ENCODE data around the gene UAP1.

The UAP1 gene

GRCh38 chr1:162635418-162635817 is 73.9 kb downstream of the UAP1 start:
- TF ChIP-seq, protein P1, sequence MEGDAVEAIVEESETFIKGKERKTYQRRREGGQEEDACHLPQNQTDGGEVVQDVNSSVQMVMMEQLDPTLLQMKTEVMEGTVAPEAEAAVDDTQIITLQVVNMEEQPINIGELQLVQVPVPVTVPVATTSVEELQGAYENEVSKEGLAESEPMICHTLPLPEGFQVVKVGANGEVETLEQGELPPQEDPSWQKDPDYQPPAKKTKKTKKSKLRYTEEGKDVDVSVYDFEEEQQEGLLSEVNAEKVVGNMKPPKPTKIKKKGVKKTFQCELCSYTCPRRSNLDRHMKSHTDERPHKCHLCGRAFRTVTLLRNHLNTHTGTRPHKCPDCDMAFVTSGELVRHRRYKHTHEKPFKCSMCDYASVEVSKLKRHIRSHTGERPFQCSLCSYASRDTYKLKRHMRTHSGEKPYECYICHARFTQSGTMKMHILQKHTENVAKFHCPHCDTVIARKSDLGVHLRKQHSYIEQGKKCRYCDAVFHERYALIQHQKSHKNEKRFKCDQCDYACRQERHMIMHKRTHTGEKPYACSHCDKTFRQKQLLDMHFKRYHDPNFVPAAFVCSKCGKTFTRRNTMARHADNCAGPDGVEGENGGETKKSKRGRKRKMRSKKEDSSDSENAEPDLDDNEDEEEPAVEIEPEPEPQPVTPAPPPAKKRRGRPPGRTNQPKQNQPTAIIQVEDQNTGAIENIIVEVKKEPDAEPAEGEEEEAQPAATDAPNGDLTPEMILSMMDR (conservative IDR thresholded peaks at IDR 0.05; ENCODE audit: low read length) = no peak
- DNase-seq (ENCODE audit: low read depth) = peak; percentile 19
- H3K4me3 ChIP-seq (ENCODE audit: low read length) = peak overlapping the region; percentile 79

DNA sequence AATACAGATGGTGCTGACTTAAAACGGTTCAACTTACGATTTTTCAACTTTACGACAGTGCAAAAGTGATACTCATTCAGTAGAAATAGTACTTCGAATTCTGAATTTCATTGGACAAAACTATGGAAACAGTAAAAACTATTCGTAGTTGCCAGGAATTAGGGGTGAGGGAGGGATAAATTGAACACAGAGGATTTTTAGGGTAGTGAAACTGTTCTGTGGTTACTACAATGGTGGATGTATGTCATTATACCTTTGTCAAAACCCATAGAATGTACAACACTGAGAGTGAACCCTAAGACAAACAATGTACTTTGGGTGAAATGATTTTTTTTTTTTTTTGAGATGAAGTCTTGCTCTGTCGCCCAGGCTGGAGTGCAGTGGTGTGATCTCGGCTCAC is 78.2 kb downstream of the UAP1 start:
- no peak overlapping the region for H3K4me3 ChIP-seq (ENCODE audit: low read length)
- TF ChIP-seq, protein P1 (conservative IDR thresholded peaks at IDR 0.05; ENCODE audit: low read length) = no peak
- no peak for DNase-seq (ENCODE audit: low read depth)

- DNase-seq (ENCODE audit: low read depth) = no peak
- TF ChIP-seq, protein P1 (conservative IDR thresholded peaks at IDR 0.05; ENCODE audit: low read length) = no peak
- H3K4me3 ChIP-seq (ENCODE audit: low read length) = no peak overlapping the region
Observed at GRCh38 chr1:162641114-162641513, 79.6 kb downstream of the UAP1 start.

- no peak overlapping the region for H3K4me3 ChIP-seq (ENCODE audit: low read length)
- TF ChIP-seq, protein P1 (conservative IDR thresholded peaks at IDR 0.05; ENCODE audit: low read length) = no peak
- DNase-seq (ENCODE audit: low read depth) = no peak
Observed at GRCh38 chr1:162644986-162645314, 83.4 kb downstream of the UAP1 start.

DNA sequence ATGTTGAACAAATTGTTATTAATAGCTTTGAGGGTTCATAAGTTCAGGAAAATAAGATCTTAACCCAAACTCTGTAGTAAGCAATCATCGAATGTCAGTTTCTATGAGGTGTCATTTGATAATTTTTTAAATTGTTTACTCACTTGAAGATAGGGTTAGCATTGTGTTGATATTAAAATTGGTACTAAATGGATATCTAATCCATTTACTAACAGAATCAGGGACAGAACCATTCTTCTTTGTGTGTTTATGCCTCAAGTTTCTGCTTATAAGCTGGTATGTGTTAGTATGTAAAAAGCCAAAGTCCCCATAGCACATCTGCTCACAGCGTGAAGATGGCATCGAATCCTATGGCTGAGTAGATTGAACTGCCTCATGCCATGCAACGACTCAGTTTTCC is 84.1 kb downstream of the UAP1 start:
- no peak overlapping the region for H3K4me3 ChIP-seq (ENCODE audit: low read length)
- no peak for DNase-seq (ENCODE audit: low read depth)
- TF ChIP-seq, protein P1 (conservative IDR thresholded peaks at IDR 0.05; ENCODE audit: low read length) = no peak

DNA sequence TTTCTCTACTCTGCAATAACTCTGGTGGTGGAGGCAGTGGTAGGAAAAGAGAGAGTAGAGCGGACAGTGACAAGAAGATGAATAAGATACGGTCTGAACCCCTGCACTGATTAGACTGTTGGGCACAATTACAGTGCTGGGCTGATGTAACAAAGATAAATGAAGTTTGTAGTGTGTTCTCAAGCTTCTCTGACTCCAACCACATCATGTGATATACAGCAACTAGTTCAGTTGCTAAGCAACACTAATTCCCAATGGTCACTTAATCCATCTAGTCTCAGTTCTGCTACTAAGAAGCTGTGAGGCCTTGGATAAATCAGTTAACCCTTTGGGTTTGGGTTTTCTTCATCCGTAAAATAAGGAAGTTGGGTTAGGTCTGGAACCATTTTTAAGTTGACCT is 88.1 kb downstream of the UAP1 start:
- TF ChIP-seq, protein P1 (conservative IDR thresholded peaks at IDR 0.05; ENCODE audit: low read length) = no peak
- no peak for DNase-seq (ENCODE audit: low read depth)
- no peak overlapping the region for H3K4me3 ChIP-seq (ENCODE audit: low read length)
